K562 (cell line): ENCODE measurements around the gene SYCP3. TPM values are rescaled to one million over a fixed set of nuclear protein-coding genes. Genes with fewer than 3 reads are reported as not detected.
A peak's percentile ranks its signal among the peaks of the same experiment; 100 is the strongest.

ENCODE experiments used
- ADNP ChIP-seq: fragments of 200-800 bp; sonication (Bioruptor generic); IDR thresholded peaks from 2 replicates; pipeline ENCODE4 v1.6.1; 2016; ENCODE audit warnings: missing genetic modification characterization, missing compliant biosample characterization
- CHD4 ChIP-seq: fragments of 200-600 bp; sonication (generic); IDR thresholded peaks from 3 replicates; pipeline ENCODE4 v1.6.1; 2012; ENCODE audit warnings: low read depth, mild to moderate bottlenecking, mixed read lengths, low read length, inconsistent platforms; ENCODE audit not compliant: insufficient read depth, insufficient replicate concordance, poor library complexity, severe bottlenecking
- CREB5 ChIP-seq: fragments of 250-450 bp; sonication (Bioruptor Pico); IDR thresholded peaks from 2 replicates; pipeline ENCODE4 v1.5.0; 2020; ENCODE audit warnings: mild to moderate bottlenecking
- CTBP1 ChIP-seq: fragments of 450-650 bp; IDR thresholded peaks from 2 replicates; pipeline ENCODE4 v1.6.1; 2016; ENCODE audit warnings: borderline replicate concordance
- DIDO1 ChIP-seq: fragments of 450-650 bp; IDR thresholded peaks from 2 replicates; pipeline ENCODE4 v1.6.1; 2016; ENCODE audit warnings: low read depth, missing biosample characterization, missing genetic modification characterization
- FOXK2 ChIP-seq, 2 experiments: fragments of 450-650 bp; IDR thresholded peaks in 1 of 2; conservative IDR thresholded peaks in 1 of 2; 2 replicates each; pipeline ENCODE4 v1.6.1; 2016; ENCODE audit warnings: low read depth in 2 of 2, mild to moderate bottlenecking in 1 of 2
- ID3 ChIP-seq, 2 experiments: fragments of 250-450 bp in 1 of 2; fragments of 450-650 bp in 1 of 2; sonication (Bioruptor Pico) in 1 of 2; IDR thresholded peaks; 2 replicates each; pipeline versions ENCODE4 v1.6.1 to v1.8.0; 2016 to 2021; ENCODE audit warnings: mild to moderate bottlenecking in 2 of 2, moderate library complexity in 2 of 2, missing compliant biosample characterization in 1 of 2, missing genetic modification characterization in 1 of 2
- IRF1 ChIP-seq: sonication (generic); formaldehyde crosslinking; IDR thresholded peaks from 2 replicates; pipeline ENCODE4 v1.8.0; 2022; ENCODE audit warnings: missing genetic modification reagents, mild to moderate bottlenecking, borderline replicate concordance
- MBD2 ChIP-seq: sonication (generic); IDR thresholded peaks from 2 replicates; pipeline ENCODE4 v1.6.1; 2016; ENCODE audit warnings: low read depth, borderline replicate concordance
- MXI1 ChIP-seq: IDR thresholded peaks from 2 replicates; pipeline ENCODE4 v1.6.1; 2011; ENCODE audit warnings: low read depth, mild to moderate bottlenecking, improper control_type of control experiment, low read length
- NFE2L1 ChIP-seq: fragments of 450-650 bp; IDR thresholded peaks from 2 replicates; pipeline ENCODE4 v1.6.1; 2016; ENCODE audit warnings: missing genetic modification characterization, low read depth, mild to moderate bottlenecking, missing compliant biosample characterization, moderate library complexity, borderline replicate concordance
- NRF1 ChIP-seq, 2 experiments: fragments of 450-650 bp; IDR thresholded peaks in 1 of 2; conservative IDR thresholded peaks in 1 of 2; 2 replicates each; pipeline ENCODE4 v1.6.1; 2014; ENCODE audit warnings: mild to moderate bottlenecking in 2 of 2
- PHF8 ChIP-seq: fragments of 200-600 bp; sonication (generic); IDR thresholded peaks from 2 replicates; pipeline ENCODE4 v1.6.1; 2012; ENCODE audit warnings: mixed run types, mild to moderate bottlenecking, inconsistent platforms, low read length, moderate library complexity, borderline replicate concordance
- PRMT5 ChIP-seq: sonication (generic); formaldehyde crosslinking; IDR thresholded peaks from 2 replicates; pipeline ENCODE4 v1.5.0; 2020; ENCODE audit warnings: missing genetic modification reagents
- RBM15 ChIP-seq: fragments of 200-400 bp; formaldehyde crosslinking; IDR thresholded peaks from 2 replicates; pipeline ENCODE4 v1.6.1; 2018; ENCODE audit warnings: mild to moderate bottlenecking, low read length, moderate library complexity; ENCODE audit not compliant: insufficient read depth
- TARDBP ChIP-seq: fragments of 450-650 bp; IDR thresholded peaks from 2 replicates; pipeline ENCODE4 v1.6.1; 2016
- ZKSCAN3 ChIP-seq: fragments of 250-450 bp; sonication (Bioruptor Pico); IDR thresholded peaks from 2 replicates; pipeline ENCODE4 v1.4.0; 2020
- ZKSCAN8 ChIP-seq: fragments of 200-800 bp; sonication (Bioruptor generic); IDR thresholded peaks from 2 replicates; pipeline ENCODE4 v1.6.1; 2016; ENCODE audit warnings: missing genetic modification characterization, missing compliant biosample characterization
- ZNF124 ChIP-seq: sonication (generic); formaldehyde crosslinking; IDR thresholded peaks from 2 replicates; pipeline ENCODE4 v1.8.1; 2022; ENCODE audit warnings: missing genetic modification reagents
- ZNF24 ChIP-seq: fragments of 450-650 bp; IDR thresholded peaks from 2 replicates; pipeline ENCODE4 v1.6.1; 2016
- ZNF639 ChIP-seq, 2 experiments: fragments of 200-800 bp in 1 of 2; sonication (Bioruptor generic) in 1 of 2; sonication (generic) in 1 of 2; formaldehyde crosslinking in 1 of 2; IDR thresholded peaks in 1 of 2; conservative IDR thresholded peaks in 1 of 2; 2 replicates each; pipeline versions ENCODE4 v1.5.0 to v1.6.1; 2016 to 2020; ENCODE audit warnings: missing compliant biosample characterization in 1 of 2, missing genetic modification characterization in 1 of 2, missing genetic modification reagents in 1 of 2
- ZNF707 ChIP-seq: fragments of 250-450 bp; sonication (Bioruptor Pico); conservative IDR thresholded peaks from 2 replicates; pipeline ENCODE4 v1.8.0; 2022; ENCODE audit warnings: inconsistent platforms, mild to moderate bottlenecking, moderate library complexity
- ZNF785 ChIP-seq: fragments of 250-450 bp; sonication (Bioruptor Pico); IDR thresholded peaks from 2 replicates; pipeline ENCODE4 v1.4.0; 2020; ENCODE audit warnings: mild to moderate bottlenecking
- polyA plus RNA-seq, 8 experiments: library from polyadenylated mRNA; depleted of rRNA in 4 of 8; stranded (reverse) in 5 of 8; unstranded in 3 of 8; fragments of >200 nt; fragmentation: Nextera tagmentation in 2 of 8; fragmentation: Illumina TruSeq in 1 of 8; extraction: Ambion mirVana in 2 of 8; extraction: Trizol in 1 of 8; gene quantifications; 2 replicates each; pipeline versions ENCODE4 v1.2.1 to v1.2.3, GENCODE V29; 2011 to 2014; ENCODE audit warnings: inconsistent platforms in 1 of 8, missing spikeins in 1 of 8
- total RNA-seq, 7 experiments: library from RNA; depleted of rRNA in 6 of 7; stranded (reverse); fragments of >200 nt in 6 of 7; fragmentation: Illumina TruSeq in 2 of 7; extraction: Trizol in 2 of 7; gene quantifications; 2 replicates each; pipeline versions ENCODE4 v1.2.1 to v1.2.3, GENCODE V29; 2011 to 2021; ENCODE audit warnings: low replicate concordance in 1 of 7

Gene SYCP3
- total and polyA plus RNA-seq, 9 of the 15 experiments (the other 6 are each of a cell fraction or from before 2014, with no cell fraction given): 0.11 to 0.25 (median 0.22) TPM; not detected in 4

- TF ChIP-seq ID3 (CRISPR knock-in tag; IDR thresholded peaks at IDR 0.05) (no peak), ID3 (tag; IDR thresholded peaks at IDR 0.05) (peak; percentile 61; the same call in 1 of the 2 replicates), ZNF639 (CRISPR knock-in tag; conservative IDR thresholded peaks at IDR 0.05 in 1 of 2, IDR thresholded peaks at IDR 0.05 in 1 of 2) (0 out of 4 replicates have a peak, but pooled peaks of 1 of the 2 experiments have one; percentile 19), CTBP1 (peak; percentile 17), IRF1 (CRISPR knock-in tag) (no peak), FOXK2 (conservative IDR thresholded peaks at IDR 0.05 in 1 of 2, IDR thresholded peaks at IDR 0.05 in 1 of 2; ENCODE audit: low read depth in 2 of 2) (peak; percentile 81 to 82), ZNF124 (CRISPR knock-in tag) (no peak), RBM15 (no peak), PHF8 (no peak), PRMT5 (no peak), MBD2 (peak; percentile 79), ZNF785 (CRISPR knock-in tag) (no peak), NFE2L1 (tag) (no peak), CHD4 (no peak), ZNF707 (CRISPR knock-in tag) (no peak), DIDO1 (tag) (no peak), MXI1 (peak; percentile 79), NRF1 (conservative IDR thresholded peaks at IDR 0.05 in 1 of 2, IDR thresholded peaks at IDR 0.05 in 1 of 2) (peak in 1 of 2 experiments; percentile 31; a peak in 2 of 4 replicates), ZKSCAN8 (no peak), ZNF24 (peak; percentile 45; the same call in 1 of the 2 replicates), ZKSCAN3 (CRISPR knock-in tag) (no peak), TARDBP (no peak), ADNP (no peak), CREB5 (CRISPR knock-in tag) (no peak)
These were observed 42.7 kb downstream of the SYCP3 start (continued) for GRCh38 chr12:101696251-101697196.
